Measurements from ENCODE around the gene NFE2. TPM values are rescaled to one million over a fixed set of nuclear protein-coding genes. Genes with fewer than 3 reads are reported as not detected.

The NFE2 gene
- total and polyA plus RNA-seq, 4 experiments from 2014 or later: 0.25 TPM; not detected in 3

DNA sequence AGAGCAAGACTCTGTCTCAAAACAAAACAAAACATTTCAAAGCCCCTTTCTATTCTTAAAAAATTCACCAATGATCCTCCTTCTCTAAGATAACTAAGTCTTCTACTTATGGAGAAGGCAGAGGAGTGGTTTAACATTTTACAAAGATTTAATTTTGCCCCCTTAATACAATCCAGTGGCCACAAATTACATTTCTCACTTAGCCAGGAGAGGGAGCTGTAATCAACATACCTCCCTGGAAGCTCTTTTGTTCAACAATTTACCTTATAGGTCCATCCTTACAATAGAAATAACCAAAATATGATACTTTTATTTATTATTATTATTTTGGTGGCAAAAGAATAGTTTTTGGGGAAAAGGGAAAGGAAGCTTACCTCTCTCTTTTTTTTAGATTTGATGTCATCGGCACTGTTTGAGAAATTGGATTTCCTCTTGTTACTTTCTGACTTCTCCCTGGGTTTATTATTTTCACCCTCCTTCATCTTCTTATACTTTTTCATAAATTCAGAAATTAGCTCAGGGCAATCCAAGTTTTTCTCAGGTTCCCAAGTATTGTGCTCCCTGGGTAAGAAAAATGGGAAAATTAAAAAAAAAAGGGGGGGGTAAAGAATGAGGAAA, 49.0 kb downstream of the NFE2 start:
- POLR2A ChIA-PET (ENCODE audit: partially characterized antibody): interaction anchor here (0.5 to 3.1 kb wide), 6 partner anchors 23 to 116 kb away, joined by 3 to 13 read pairs (median 4); partner anchors contain the start of genes CBX5, COPZ1 and HNRNPA1
- peak overlapping the region in 1 of 7 donors; percentile 63 for H3K27ac Mint-ChIP-seq
- Histone ChIP-seq H3K27ac (ENCODE audit: low read depth, low read length) (no peak overlapping the region), H3K4me1 (ENCODE audit: insufficient read depth, low read length) (no peaks in the 10 kb centered on the region), H3K9me3 (ENCODE audit: control insufficient read depth in 1 of 2, low read length in 2 of 2) (no peaks in the 10 kb centered on the region), H3K27me3 (ENCODE audit: insufficient read depth, low read length) (no peaks in the 10 kb centered on the region), H3K4me3 (ENCODE audit: low read length in 2 of 2) (no peak overlapping the region), H3K36me3 (ENCODE audit: insufficient read depth, low read length) (peaks cover 13% of the 10 kb centered on the region)
- H3K27me3 Mint-ChIP-seq: no peaks in the 10 kb centered on the region
- H3K36me3 Mint-ChIP-seq: peaks cover 44% of the 10 kb centered on the region in 2 donors
- H3K4me3 Mint-ChIP-seq: no peak overlapping the region
- peak in 4 of 5 donors; percentile 36 to 52 (median 46) for DNase-seq
- peaks cover 4 to 9% (median 6%) of the 10 kb centered on the region in 4 donors for H3K4me1 Mint-ChIP-seq
- intact Hi-C loops (cut with micrococcal nuclease): loop anchor here (1.0 to 2.0 kb wide), 3 partner anchors 73 to 117 kb away; no protein-coding TSS in a partner anchor
- CTCF ChIA-PET (ENCODE audit: partially characterized antibody): interaction anchor here (0.6 to 6.1 kb wide), 39 partner anchors 9 to 347 kb away, joined by 3 to 75 read pairs (median 5); partner anchors contain the start of genes CBX5, COPZ1 and HNRNPA1
- H3K9me3 Mint-ChIP-seq: no peaks in the 10 kb centered on the region

DNA sequence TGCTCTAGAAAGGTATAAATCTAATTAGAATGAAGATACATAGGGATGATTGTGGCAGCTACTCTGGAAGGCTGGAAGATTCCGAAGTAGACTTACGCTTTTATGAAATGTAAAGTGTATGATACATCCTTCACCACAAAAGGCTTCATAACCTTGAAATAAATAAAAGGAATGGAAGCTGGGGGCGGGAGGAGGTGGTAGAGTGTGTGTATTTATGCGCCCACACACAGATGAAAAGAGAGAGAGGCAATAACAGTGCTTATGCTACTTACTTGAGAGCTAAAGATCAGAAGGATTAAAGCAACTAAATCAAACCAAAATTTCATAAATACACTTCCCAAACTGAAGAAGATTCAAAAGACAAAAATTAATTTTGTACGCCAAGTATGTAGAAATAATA, 51.3 kb downstream of the NFE2 start:
- ChIA-PET POLR2A (ENCODE audit: partially characterized antibody) (interaction anchor here (0.9 to 1.2 kb wide), 2 partner anchors 31 to 109 kb away, joined by 3 read pairs; partner anchors contain the start of gene HNRNPA1), CTCF (ENCODE audit: partially characterized antibody) (interaction anchor here (1.0 to 1.6 kb wide), 6 partner anchors 45 to 150 kb away, joined by 3 to 9 read pairs (median 4); no protein-coding TSS in a partner anchor)
- intact Hi-C loops (cut with micrococcal nuclease): no loop called here
- no peaks in the 10 kb centered on the region for H3K9me3 Mint-ChIP-seq
- H3K4me3 ChIP-seq (ENCODE audit: low read length in 2 of 2): no peak overlapping the region
- no peak overlapping the region for H3K4me3 Mint-ChIP-seq
- no peaks in the 10 kb centered on the region for H3K4me1 ChIP-seq (ENCODE audit: insufficient read depth, low read length)
- H3K27me3 Mint-ChIP-seq: no peaks in the 10 kb centered on the region
- no peak overlapping the region for H3K27ac ChIP-seq (ENCODE audit: low read depth, low read length)
- peaks cover 7% of the 10 kb centered on the region for H3K36me3 ChIP-seq (ENCODE audit: insufficient read depth, low read length)
- H3K36me3 Mint-ChIP-seq: peaks cover 38 to 40% of the 10 kb centered on the region in 2 donors
- H3K27ac Mint-ChIP-seq: peak overlapping the region in 1 of 7 donors; percentile 6
- peaks cover 2 to 9% (median 6%) of the 10 kb centered on the region in 4 donors for H3K4me1 Mint-ChIP-seq
- no peaks in the 10 kb centered on the region for H3K9me3 ChIP-seq (ENCODE audit: control insufficient read depth in 1 of 2, low read length in 2 of 2)
- H3K27me3 ChIP-seq (ENCODE audit: insufficient read depth, low read length): no peaks in the 10 kb centered on the region
- no peak for DNase-seq

DNA sequence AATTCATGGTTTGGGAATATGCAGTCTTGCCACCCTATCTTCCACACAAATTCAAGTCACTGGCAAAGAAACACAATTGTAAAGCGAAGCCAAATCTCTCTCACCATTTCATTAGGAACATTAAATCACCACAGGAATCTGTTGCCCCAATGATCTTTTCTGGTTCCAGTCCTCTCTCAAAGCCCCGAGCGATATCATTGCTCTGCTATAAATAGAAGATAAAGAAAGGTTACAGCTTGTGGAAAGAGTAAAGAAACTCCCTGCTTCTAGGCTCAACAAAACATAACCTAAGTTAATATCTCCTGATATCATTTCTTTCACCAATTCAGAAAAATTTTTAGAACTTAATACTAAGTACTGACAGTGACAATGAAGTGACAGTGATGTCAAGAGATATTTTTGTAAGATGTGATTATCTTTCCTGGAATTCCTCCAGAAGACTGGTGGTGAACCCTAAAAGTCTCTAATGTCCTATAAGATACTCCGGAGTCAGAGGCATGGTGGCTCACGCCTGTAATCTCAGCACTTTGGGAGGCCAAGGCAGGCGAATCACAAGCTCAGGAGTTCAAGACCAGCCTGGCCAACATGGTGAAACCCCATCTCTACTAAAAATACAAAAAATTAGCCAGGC, 54.7 kb downstream of the NFE2 start:
- H3K27me3 Mint-ChIP-seq: no peaks in the 10 kb centered on the region
- peaks cover 39 to 45% of the 10 kb centered on the region in 2 donors for H3K36me3 Mint-ChIP-seq
- Histone ChIP-seq H3K4me3 (ENCODE audit: low read length in 2 of 2) (no peak overlapping the region), H3K36me3 (ENCODE audit: insufficient read depth, low read length) (peaks cover 19% of the 10 kb centered on the region), H3K4me1 (ENCODE audit: insufficient read depth, low read length) (no peaks in the 10 kb centered on the region), H3K27ac (ENCODE audit: low read depth, low read length) (no peak overlapping the region), H3K9me3 (ENCODE audit: control insufficient read depth in 1 of 2, low read length in 2 of 2) (no peaks in the 10 kb centered on the region), H3K27me3 (ENCODE audit: insufficient read depth, low read length) (no peaks in the 10 kb centered on the region)
- no peak overlapping the region for H3K27ac Mint-ChIP-seq
- POLR2A ChIA-PET (ENCODE audit: partially characterized antibody): no interaction called here
- peaks cover 0 to 6% (median 3%) of the 10 kb centered on the region in 4 donors for H3K4me1 Mint-ChIP-seq
- intact Hi-C loops (cut with micrococcal nuclease): no loop called here
- peaks cover 0 to 1% (median 0%) of the 10 kb centered on the region in 8 donors for H3K9me3 Mint-ChIP-seq
- H3K4me3 Mint-ChIP-seq: no peak overlapping the region
- CTCF ChIA-PET (ENCODE audit: partially characterized antibody): interaction anchor here (1.0 kb wide), 1 partner anchor 12 kb away, joined by 3 read pairs; no protein-coding TSS in a partner anchor
- no peak for DNase-seq

Small RNA genes lying within 50 kb of the gene (microRNA-seq; reads per million reads assigned to microRNA genes)
- gene MIR148B (ENCODE audit: borderline microRNAs expressed, borderline number of aligned reads, borderline replicate concordance): 93.9 reads per million, percentile 68 among the genes with 10 or more reads in this experiment

Other genes starting within 250 kb of the NFE2 start
- not detected for gene HOXC4, start 247.2 kb downstream of the NFE2 start, total RNA-seq
- not detected for gene HOXC4, start 247.2 kb downstream of the NFE2 start, polyA plus RNA-seq
- 10 to 100 TPM; 27.2 to 30.7 TPM for gene SMUG1, start 112.0 kb downstream of the NFE2 start, total RNA-seq
- gene SMUG1, start 112.0 kb downstream of the NFE2 start, polyA plus RNA-seq: 10 to 100 TPM; 24.6 to 38.2 TPM
- 10 to 100 TPM; 71.0 to 76.3 TPM for gene CBX5, start 20.9 kb downstream of the NFE2 start, total RNA-seq
- gene CBX5, start 20.9 kb downstream of the NFE2 start, polyA plus RNA-seq: 10 to 100 TPM; 13.3 to 19.2 TPM
- 1,000 to 10,000 TPM in 1 of 2 experiments, 100 to 1,000 TPM in 1; 986 to 1,061 TPM for gene HNRNPA1, start 20.3 kb downstream of the NFE2 start, total RNA-seq
- 100 to 1,000 TPM; 756 to 958 TPM for gene HNRNPA1, start 20.3 kb downstream of the NFE2 start, polyA plus RNA-seq
- 10 to 100 TPM; 81.6 to 92.0 TPM for gene COPZ1, start 24.1 kb upstream of the NFE2 start, total RNA-seq
- 100 to 1,000 TPM; 149 to 200 TPM for gene COPZ1, start 24.1 kb upstream of the NFE2 start, polyA plus RNA-seq
- gene GPR84, start 63.5 kb upstream of the NFE2 start, total RNA-seq: under 1 TPM in 1 of 2 experiments, not detected in 1; 0.36 TPM
- not detected for gene GPR84, start 63.5 kb upstream of the NFE2 start, polyA plus RNA-seq
- gene ZNF385A, start 83.7 kb upstream of the NFE2 start, total RNA-seq: 1 to 10 TPM; 1.8 to 2.1 TPM
- gene ZNF385A, start 83.7 kb upstream of the NFE2 start, polyA plus RNA-seq: not detected
- gene ITGA5, start 118.3 kb upstream of the NFE2 start, total RNA-seq: 100 to 1,000 TPM; 158 to 162 TPM
- gene ITGA5, start 118.3 kb upstream of the NFE2 start, polyA plus RNA-seq: 10 to 100 TPM; 28.8 to 64.7 TPM
- gene GTSF1, start 172.6 kb upstream of the NFE2 start, total RNA-seq: 1 to 10 TPM; 4.2 to 7.0 TPM
- 10 to 100 TPM; 15.8 to 38.5 TPM for gene GTSF1, start 172.6 kb upstream of the NFE2 start, polyA plus RNA-seq
- 100 to 1,000 TPM; 134 to 138 TPM for gene NCKAP1L, start 196.7 kb upstream of the NFE2 start, total RNA-seq
- gene NCKAP1L, start 196.7 kb upstream of the NFE2 start, polyA plus RNA-seq: 100 to 1,000 TPM in 1 of 2 donors, 10 to 100 TPM in 1; 93.4 to 107 TPM
- gene PDE1B, start 248.6 kb upstream of the NFE2 start, total RNA-seq: 1 to 10 TPM; 2.4 to 3.8 TPM
- under 1 TPM in 1 of 2 donors, not detected in 1; 0.56 TPM for gene PDE1B, start 248.6 kb upstream of the NFE2 start, polyA plus RNA-seq